ENCODE data around the gene TMUB1.

TMUB1 gene

DNA sequence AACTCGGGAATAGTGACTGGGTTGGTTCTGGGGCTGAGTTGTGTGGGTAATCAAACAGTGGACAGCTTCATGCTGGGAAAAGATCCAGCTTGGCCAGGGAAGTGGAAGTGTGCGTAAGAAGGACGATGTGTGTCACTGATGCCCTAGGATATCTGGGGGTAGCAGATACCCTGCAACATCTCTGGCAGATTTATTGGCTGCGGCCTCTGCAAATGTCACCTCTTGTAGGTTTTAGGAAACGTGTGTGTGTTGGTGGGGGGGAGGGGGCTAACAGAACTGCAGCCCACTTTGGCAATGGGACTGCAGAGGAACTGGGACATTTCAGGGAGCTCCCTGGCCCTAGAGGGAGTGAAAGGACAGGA, 2.0 kb upstream of the TMUB1 start:
- no peak for DNase-seq

DNA sequence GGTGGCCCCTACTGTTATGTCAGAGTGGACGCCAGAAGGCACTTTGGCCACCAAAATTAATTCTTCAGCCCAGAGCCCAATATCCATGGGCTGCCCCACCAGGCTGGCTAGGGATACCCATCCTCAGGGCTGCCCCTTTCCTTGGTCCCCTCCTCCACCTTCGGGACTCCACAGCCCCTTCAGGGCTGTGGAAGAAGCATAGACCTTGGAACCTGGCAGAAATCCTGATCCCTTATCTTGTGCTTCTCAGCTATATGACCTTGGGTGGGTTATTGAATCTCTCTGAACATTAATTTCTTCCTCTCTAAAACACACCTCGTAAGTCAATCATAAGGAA, 499 bp upstream of the TMUB1 start:
- DNase-seq = no peak

DNA sequence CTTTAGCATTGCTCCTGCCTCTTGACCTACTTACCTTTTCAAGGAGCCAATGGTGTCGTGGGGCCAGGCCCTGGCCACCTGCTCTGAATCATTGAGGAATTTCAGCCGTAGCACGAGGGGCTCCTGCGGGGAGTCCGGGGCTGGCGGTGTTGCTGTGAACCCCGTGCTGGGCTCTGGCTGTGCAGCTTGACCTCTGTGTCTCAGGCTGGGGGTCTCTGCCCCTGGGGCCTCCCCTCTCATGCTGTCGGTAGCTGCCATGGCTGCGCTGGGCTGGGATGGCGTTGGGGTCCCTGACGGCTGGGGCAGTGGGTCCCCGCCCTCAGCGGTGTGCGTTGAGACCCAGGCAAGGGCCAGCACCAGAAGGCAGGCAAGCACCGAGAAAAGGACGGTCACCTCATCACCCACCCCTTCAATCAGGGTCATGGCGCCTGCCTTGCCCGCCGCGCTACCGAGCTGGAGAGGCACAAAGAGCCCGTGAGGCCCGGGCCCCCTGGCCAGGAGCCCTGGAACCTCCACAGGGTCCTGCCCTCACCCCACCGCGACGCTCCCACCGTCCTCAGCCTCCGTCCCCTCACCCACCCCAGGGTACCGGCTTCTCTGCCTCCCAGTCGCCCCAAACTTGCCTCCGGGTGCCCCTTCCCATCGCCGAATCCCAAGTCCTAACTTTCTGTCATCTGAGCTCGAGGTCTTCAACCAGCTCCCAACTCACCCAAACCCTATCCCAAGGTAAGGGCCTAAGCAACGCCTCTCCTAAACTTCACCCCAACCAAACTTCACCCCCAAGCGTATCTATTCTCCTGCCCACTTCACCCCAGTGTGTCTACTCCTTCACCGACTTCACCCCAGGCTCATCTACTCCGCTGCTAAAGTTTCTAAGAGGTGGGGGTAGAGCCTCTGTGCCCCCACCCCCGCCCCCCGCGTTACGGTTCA, 887 bp downstream of the TMUB1 start:
- DNase-seq = no peak

DNA sequence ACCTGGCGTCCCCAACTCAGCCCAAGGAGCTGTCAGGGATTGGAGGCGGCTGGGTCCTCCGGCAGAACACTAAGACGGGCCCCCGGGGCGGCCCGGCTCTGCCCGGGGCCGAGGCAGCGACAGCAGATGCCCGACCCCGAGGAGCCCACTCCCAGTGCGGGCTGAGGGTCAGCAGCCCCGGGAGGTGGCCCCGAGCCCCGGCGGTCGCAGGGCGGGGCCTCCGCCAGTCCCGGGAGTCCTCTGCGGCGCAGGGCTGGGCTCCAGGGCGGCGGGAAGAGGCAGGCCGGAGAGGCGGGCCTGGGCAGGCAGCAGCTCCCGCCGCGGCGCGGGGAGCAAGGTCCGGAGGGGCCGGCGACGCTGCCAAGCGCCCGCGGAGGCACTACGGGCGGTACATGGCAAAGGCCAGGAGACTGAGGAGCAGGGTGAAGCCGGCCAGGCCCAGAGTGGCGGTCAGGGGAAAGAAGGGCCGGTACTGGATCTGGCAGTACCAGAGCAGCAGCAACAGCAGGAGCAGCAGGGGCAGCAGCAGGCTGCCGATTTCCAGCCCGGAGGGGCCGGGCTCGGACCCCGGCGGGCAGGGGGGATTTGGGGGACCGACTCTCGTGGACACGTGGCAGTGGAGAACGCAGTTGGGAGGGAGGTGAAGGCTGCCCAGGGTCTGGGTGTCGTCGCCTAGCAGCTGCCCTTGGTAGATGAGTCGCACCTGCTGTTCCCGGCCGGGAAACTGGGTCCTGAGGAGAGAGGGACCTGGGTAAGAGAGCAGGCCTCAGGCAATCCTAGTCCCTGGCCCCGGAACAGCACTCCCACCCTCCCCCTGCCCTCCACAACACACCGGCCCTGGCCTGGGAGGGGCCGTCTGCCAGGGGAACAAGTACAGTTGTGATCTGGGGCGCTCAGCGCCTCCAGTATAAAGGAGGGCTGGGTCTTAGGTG, 1.9 kb downstream of the TMUB1 start:
- peak; percentile 23 for DNase-seq

DNA sequence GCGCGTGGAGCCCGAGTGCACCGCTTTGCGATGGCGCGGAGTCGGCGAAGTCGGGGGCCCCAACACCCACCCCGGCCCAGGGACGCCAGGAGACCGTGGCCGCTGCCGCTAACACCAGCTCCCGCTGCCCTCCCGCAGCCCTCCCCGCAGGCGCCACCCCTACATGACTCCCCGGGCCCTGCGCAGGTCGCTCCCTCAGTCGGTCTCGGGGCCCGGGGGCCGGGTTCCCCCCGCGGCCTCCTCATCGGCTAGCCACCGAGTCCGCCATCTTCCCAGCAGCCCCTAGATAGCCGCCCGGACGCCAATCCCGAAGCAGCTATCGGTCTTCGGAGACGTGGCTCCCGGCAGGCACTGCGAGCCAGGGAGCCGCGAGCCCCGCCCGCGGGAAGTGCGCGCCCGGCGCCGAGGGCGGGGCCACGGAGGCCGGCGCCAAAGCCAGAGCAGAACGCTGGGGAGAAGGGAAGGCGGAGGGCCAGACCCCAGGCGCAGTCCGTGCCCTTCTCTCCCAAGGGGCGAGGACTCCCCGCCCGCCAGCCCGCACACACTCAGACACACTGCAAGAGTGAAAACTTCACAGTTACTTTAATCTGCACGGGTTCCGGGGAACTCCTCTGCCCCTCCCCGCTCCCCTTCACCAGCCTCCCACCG, 2.6 kb downstream of the TMUB1 start, which contains the start of gene FASTK:
Gene FASTK, minus strand, starts transcription at position 288 of the 648 bp plus-strand sequence. Its CDS starts 43 bp downstream, at position 245.
- peak; percentile 94 for DNase-seq

DNA sequence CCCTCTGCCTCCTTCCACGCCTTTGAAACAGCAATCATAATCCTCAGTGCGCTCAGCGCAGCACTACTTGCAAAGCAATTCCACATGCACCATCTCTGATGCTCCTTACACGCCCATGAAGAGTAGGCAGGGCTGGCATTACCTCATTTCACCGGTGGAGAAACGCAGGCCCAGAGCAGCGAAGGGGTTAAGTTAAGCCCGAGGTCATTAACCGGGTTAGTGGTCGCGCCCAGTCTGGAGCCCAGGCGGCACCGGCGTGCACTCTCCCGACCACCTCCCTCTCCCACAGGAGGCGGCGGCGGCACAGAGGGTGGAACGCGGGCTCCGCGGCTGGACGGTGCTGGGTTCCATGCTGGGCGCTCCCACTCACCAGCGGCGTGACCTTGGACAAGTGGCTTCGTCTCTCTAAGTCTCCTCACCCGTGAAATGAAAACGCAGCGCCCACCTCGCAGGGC, 3.2 kb downstream of the TMUB1 start:
- DNase-seq = peak; percentile 24

DNA sequence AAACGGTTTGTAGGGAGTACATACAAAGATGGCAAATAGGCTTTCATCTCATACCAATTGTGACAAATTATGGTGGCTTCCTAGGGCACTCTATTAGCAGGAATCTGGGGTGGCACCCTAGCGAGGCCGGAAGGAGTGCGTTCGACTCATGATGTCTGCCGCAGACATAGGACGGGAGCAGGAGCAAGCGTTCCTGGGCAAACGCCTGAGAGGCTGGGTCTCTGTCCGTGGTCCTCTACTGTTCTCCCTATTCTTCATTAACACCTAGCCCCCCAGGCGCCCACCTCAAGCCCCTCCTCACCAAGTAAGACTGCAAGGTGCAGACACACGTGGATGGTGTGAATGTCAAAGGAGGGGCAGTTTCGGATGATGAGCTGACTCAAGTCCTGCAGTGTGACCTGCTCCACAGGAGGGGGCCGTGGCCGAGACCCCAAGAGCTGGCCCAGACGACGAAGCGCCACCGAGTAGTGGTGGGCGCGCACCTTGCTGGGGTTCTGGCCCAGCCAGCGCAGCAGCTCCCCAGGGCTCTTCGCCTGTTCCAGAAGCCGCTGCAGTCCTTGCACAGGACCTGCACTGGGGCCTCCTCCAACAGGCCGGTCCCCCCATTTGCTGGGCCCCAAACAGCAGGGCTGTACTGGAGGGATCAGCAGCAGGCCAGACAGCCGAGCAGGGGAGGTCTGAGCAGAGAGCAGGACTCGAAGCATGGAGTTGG, 3.9 kb downstream of the TMUB1 start:
- no peak for DNase-seq

DNA sequence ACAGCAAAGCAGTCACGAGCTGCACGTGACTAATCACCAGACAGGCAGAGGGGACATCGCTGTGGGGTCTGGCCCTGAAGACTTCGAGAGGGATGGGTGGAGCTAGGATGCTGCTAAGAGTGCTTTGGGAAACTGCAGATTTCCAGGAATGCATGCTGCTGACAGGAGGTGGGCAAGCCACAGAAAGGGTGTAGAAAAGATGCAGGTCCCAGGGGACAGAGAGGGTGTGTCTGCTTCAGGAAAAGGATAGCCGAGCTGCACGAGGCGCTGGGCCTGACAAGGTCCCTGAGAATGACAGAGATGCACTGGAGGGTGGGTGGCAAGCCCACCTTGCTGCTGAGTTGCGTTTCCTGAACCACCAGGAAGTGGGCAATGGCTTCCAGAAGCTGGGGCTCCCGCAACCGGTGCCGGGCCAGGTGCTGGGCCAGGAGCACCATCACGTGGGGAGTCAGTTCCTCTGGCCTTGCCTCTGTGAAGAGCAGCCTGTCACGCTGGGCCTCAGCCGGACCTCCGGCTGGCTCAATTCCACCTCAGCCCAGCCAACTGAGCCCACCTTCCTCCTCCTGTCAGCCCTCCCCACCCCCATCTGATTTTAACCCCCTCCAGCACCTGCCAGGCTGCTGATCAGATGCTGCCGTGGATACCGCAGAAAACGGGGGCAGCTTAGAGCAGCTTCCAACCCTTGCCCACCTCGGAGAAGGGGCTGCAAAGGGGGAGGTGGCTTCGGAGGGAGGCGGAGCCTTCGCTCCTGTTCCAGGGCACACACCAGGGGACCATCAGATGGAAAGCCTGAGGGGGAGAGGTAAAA, 4.9 kb downstream of the TMUB1 start:
- DNase-seq = peak; percentile 68

DNA sequence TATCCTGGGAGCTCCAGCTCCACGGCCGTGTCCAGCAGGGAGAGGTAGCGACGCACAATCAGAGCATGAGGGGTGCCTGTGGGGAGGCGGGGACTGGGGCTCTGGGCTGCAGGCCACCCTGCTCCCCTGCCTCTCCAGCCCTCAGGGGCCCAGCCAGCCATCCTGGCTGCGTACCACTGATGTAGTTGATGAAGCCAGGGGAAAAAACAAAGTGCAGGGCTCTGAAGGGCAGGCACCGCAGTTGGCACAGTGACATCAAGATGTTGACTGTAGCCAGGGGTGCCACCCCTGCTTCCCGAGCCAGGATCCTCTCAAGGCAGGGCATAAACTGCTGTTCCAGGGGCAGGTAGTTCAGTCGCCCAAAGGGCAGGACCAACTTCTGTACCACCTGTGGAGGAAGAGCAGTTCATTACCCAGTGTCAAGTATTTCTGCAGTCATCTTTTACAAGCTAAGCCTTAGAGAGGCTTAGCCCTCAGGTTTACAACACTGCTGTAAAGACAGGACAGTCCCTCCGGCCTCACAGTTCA, 5.5 kb downstream of the TMUB1 start:
- DNase-seq = no peak

DNA sequence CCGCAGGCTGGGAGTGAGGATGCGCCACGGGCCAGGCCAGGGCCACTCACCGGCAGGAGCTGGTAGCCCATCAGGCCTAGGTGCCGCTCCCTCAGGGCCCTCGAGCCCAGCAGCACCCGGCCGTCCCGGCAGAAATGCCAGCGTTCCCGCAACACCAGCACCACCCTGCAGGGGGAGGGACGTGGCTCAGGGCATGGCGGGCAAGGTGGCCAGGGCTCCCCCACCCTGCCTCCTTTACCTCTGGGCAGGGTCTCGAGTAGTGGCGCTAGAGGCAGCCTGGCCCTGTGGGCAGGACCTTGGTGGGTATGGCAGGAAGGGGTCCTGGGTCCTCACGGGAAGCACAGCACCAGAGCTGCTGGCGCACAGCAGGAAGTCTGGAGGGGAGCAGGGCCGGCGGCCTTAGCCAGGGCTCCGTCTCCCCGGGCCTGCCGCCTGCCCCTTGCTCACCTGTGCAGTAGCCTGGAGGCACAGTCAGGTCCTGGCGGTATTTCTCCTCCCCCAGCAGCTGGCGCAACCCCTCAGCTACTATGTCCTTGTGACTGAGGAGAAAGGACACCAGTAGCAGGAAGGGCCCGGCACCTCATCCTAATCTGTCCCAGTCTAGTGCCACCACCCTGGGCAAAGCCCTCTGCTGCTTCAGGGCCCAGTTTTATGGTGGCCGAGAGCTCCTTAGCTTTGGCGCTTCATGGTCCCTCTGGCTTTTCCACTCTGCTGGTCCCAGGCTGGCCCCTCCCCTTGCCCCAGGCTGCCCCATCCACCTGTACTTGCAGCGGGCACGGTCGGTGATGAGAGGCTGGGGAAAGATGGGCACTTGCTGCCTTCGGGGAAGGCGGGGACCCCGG, 6.2 kb downstream of the TMUB1 start:
- DNase-seq = peak; percentile 30

DNA sequence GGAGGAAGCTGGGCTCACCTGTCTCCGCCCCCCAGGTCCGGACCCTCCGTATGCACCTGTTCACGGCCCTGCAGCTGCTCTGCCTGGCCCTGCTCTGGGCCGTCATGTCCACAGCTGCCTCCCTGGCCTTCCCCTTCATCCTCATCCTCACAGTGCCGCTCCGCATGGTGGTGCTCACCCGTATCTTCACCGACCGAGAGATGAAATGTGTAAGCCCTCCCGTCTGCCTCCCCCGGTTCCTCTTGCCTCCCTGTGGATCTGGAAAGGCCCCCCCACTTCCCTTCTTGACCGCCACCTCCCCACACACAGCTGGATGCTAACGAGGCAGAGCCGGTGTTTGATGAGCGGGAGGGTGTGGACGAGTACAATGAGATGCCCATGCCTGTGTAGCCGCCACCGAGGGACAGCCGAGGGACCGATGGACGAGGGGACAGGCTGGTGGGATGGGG, 7.3 kb downstream of the TMUB1 start:
- no peak for DNase-seq

DNA sequence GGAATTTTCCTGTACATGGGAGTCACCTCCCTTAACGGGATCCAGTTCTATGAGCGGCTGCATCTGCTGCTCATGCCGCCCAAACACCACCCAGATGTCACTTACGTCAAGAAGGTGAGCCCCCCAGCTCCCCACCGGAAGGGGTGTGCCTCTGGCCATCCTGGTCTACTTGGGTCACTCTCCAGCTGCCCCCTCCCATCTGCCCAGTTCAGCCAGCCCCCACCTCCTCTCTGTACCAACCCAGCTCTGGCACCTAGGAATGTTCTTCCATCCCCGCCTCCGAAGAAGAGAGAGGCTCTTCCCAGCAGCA, 7.7 kb downstream of the TMUB1 start:
- no peak for DNase-seq

DNA sequence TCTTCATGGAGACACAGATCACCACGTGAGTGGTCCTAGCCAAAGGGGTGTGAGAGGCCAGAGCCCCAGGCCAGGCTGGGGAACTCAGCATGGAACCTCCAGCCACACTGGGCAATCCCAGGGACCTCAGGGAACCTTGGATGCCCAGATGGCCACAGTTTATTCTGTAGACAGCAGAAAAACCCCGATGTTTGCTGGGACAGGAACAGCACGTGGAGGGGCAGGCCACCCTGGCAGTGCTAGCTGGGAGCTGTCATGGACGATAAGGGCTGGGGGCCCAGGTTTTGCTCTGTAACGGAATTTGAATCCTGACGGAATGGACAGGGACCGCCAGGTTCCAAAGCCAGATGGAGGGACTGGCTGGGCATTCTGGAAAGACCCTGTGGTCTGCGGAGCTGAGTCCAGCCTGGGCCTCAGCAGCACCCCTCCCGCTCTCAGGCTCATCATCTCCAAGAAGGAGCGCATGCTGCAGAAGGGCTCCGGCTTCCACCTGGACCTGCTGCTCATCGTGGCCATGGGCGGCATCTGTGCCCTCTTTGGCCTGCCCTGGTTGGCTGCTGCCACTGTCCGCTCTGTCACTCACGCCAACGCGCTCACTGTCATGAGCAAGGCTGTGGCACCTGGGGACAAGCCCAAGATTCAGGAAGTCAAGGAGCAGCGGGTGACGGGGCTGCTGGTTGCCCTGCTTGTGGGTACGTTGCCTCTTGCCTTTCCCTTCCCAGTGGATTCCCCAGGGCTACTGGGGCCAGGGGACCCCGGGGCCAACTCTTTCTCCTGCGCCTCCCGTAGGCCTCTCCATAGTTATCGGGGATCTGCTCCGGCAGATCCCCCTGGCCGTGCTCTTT, 8.3 kb downstream of the TMUB1 start:
- no peak for DNase-seq

DNA sequence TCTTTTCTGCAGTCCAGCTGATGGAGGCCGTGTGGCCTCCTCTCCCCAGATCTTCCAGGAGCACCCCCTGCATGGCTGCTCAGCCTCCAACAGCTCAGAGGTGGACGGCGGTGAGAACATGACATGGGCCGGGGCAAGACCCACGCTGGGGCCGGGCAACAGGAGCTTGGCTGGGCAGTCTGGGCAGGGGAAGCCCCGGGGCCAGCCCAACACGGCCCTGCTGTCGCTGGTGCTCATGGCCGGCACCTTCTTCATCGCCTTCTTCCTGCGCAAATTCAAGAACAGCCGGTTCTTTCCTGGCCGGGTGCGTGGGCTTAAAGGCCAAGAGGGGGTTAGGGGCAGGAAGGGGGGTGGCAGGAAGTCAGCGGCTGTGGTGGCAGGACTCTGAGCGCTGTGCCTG, 9.3 kb downstream of the TMUB1 start:
- no peak for DNase-seq

DNA sequence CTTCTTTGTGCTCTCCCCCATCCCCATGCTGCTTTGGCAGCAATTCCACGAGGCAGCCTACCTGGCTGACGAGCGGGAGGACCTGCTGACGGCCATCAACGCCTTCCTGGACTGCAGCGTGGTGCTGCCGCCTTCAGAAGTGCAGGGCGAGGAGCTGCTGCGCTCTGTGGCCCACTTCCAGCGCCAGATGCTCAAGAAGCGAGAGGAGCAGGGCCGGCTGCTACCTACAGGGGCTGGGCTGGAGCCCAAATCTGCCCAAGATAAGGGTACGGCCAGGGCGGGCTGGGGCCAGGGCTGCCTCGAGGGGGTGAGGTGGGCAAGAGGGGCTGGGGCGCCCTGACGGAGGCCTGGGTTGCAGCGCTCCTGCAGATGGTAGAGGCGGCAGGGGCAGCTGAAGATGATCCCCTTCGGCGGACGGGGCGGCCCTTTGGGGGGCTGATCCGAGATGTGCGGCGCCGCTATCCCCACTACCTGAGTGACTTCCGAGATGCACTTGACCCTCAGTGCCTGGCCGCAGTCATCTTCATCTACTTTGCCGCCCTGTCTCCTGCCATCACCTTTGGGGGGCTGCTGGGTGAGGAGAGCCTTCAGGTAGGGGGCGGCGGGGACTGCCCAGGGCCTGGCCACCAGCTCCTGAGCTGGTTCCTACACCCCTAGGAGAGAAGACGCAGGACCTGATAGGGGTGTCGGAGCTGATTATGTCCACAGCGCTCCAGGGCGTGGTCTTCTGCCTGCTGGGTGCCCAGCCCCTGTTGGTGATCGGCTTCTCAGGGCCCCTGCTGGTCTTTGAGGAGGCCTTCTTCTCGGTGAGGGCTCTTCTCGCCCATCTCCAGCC, 12.0 kb downstream of the TMUB1 start:
- no peak for DNase-seq

DNA sequence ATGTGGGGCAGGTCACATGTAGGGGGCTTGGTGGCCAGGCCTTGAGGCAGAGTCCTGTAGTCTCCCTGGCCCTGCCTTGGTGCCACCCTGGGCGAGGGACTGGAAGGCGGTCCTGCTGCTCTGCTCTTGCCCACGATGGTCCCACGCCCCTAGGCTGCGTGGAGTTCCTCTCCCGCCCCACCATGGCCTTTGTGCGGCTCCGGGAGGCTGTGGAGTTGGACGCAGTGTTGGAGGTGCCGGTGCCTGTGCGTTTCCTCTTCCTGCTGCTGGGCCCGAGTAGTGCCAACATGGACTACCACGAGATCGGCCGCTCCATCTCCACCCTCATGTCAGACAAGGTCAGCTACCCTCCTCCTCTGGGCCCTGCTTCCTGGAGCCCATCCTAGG, 12.7 kb downstream of the TMUB1 start:
- DNase-seq = no peak

DNA sequence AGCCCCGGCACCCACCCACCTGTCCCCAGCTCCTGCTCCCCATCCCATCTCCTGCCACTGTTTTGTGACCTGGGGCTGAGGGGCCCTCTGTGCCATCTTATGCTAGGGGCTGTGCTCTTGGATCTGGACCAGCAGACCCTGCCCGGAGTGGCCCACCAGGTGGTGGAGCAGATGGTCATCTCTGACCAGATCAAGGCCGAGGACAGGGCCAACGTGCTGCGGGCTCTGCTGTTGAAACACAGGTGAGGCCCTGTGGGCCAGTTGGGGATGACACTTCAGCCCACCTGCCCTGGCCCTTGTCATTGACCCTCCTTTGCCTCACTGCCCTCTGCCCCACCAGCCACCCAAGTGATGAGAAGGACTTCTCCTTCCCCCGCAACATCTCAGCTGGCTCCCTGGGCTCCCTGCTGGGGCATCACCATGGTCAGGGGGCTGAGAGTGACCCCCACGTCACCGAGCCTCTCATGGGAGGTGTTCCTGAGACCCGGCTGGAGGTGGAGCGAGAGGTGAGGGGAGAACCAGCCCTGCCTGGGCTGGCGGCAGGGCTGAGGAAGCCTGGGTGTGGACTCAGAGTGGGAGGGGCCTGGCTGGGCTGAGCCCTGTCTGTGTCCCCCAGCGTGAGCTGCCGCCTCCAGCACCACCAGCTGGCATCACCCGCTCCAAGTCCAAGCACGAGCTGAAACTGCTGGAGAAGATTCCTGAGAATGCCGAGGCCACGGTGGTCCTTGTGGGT, 13.3 kb downstream of the TMUB1 start:
- DNase-seq = no peak

All from fibroblast of skin of back (primary cell).